ENCODE results near the gene CPZ. TPM values are rescaled to one million over a fixed set of nuclear protein-coding genes. Genes with fewer than 3 reads are reported as not detected.

CPZ gene
- total and polyA plus RNA-seq, 11 donors: 0.13 to 4.8 (median 0.26) TPM; not detected in 2

DNA sequence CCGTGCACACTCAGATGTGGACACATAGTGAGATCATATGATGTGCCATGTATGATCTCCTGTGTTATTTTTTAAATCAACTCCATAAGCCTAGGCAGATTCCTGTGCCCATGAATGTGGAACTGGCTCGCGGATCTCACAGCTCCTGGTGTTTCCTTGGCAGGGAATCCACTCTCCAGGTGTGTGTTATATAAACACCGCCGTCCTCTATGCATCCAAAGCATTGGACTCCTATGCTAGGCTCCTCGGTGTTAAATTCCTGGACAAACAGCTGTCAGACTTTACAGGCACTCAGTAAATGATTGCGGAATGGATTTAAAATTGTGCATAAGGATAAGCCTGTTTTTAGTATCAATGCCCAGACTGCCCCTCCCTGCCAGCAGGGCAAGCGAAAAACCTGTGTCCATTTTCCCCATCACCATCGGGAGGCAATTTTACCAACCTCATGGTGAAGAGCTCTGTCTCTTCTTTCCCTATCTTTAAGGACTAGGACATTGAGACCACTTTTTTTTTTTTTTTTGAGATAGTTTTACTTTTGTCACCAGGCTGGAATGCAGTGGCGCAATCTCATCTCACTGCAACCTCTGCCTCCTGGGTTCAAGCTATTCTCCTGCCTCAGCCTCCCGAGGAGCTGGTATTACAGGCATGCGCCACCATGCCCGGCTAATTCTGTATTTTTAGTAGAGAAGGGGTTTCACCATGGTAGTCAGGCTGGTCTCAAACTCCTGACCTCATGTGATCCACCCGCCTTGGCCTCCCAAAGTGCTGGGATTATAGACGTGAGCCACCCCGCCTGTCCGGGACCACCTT, 36.0 kb upstream of the CPZ start:
- no peak for TF ChIP-seq POLR2A (IDR thresholded peaks at IDR 0.05)
- TF ChIP-seq, protein P1, sequence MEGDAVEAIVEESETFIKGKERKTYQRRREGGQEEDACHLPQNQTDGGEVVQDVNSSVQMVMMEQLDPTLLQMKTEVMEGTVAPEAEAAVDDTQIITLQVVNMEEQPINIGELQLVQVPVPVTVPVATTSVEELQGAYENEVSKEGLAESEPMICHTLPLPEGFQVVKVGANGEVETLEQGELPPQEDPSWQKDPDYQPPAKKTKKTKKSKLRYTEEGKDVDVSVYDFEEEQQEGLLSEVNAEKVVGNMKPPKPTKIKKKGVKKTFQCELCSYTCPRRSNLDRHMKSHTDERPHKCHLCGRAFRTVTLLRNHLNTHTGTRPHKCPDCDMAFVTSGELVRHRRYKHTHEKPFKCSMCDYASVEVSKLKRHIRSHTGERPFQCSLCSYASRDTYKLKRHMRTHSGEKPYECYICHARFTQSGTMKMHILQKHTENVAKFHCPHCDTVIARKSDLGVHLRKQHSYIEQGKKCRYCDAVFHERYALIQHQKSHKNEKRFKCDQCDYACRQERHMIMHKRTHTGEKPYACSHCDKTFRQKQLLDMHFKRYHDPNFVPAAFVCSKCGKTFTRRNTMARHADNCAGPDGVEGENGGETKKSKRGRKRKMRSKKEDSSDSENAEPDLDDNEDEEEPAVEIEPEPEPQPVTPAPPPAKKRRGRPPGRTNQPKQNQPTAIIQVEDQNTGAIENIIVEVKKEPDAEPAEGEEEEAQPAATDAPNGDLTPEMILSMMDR (IDR thresholded peaks at IDR 0.05): no peak
- Histone ChIP-seq H3K4me1 (no peaks in the 10 kb centered on the region), H3K4me3 (no peak overlapping the region), H3K36me3 (no peaks in the 10 kb centered on the region), H3K27ac (no peak overlapping the region), H3K9me3 (no peaks in the 10 kb centered on the region), H3K27me3 (peaks cover 0 to 29% (median 2%) of the 10 kb centered on the region in 9 donors)
- 75 to 82% (median 78%) methylated on average over 17 of the region's 17 CpGs for WGBS, 4 donors
- ATAC-seq (no peak), DNase-seq (peak in 1 of 5 donors; percentile 13)
- intact Hi-C loops (cut with DNase I): no loop called here

DNA sequence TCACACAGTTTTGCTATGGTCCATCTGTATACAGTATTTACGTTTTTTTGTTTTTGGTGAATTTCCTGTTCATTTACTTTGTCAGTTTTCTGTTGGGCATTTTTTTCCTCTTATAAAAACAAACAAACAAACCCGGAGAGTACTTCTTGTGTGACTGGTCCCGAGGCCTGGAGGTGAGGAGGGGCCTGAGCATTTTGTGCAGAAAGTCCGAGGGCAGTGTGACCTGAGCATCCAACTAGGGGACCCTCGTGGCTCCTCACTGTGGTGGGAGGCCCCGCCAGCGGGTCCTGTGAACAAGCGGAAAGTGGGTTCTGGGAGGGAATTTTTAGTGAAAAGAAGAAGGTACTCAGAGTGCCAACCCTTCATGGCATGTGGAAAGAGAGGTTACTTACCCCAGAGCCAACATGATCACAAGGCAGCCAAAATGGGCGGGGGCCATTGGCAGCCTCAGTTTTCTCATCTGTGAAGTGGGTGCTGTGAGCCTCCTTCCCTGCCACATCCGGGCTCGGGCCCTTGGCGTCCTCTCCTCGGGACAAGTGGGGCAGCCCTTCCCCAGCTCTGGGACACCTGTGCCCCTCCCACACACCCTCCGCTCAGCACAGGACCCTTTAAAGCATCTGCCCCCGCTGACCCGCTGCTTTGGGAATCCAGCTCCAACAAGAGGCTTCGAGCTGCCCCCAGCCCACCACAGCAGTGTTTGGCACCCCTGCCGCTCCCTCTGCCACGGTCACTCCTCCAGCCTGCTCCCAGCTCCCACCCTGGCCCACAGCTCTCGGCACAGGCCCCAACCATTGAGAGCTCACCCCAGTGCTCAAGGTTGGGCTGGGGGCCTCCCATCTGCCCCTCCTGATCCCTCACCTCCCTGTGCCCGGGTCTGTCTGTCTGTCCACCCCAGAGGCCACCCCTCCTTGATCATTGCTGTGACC, 35.2 kb upstream of the CPZ start:
- H3K4me3 ChIP-seq: no peak overlapping the region
- peaks cover 0 to 29% (median 2%) of the 10 kb centered on the region in 9 donors for H3K27me3 ChIP-seq
- no peak for TF ChIP-seq POLR2A (IDR thresholded peaks at IDR 0.05)
- TF ChIP-seq, protein P1 (IDR thresholded peaks at IDR 0.05): no peak
- no peaks in the 10 kb centered on the region for H3K4me1 ChIP-seq
- WGBS, 4 donors: 72 to 78% (median 75%) methylated on average over 19 to 21 of the region's 21 CpGs
- ATAC-seq (no peak), DNase-seq (peak in 1 of 5 donors; percentile 13)
- intact Hi-C loops (cut with DNase I): no loop called here
- H3K9me3 ChIP-seq: no peaks in the 10 kb centered on the region
- no peaks in the 10 kb centered on the region for H3K36me3 ChIP-seq
- no peak overlapping the region for H3K27ac ChIP-seq

DNA sequence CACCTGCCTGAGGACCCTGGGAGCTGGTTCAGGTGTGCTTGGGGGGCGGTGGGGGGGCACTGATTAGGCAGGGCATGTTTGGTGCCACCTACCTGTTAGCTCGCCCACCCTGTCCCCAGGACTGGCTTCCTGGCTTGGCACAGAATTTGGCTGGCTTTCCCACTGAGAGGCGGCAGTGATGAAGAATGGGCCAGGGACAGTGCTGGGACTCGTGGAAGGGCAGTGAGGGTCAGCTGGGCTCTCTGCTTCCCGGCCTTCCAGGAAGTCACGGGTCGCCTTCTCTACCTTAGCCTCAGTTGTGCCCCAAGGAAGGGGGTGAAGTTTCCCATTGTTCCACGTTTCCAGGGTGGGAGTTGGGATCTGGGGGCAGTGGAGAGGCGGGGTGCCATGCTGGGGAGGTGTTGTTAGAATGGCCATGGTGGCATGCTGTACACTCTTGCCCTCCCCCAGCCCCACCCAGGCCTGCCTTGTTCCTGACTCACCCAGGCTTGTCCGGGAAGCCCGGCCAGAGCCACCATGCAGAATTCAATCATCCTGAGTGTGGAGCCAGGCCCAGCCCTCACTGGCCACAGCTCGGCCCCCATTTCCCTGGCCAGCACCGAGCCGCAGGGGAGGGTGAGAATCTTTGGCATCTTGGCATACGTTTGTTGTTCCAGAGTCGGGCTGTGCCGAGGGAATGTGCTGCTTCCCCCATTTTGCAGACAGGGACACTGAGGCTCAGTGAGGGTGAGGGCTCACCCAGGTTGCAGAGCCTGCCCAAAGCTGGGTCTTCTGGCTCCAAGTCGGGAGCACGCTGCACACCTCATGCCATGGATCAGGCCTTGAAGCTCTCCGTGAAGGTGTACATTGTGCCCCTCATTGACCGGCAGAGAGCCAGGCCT, 34.2 kb upstream of the CPZ start:
- no peaks in the 10 kb centered on the region for H3K4me1 ChIP-seq
- intact Hi-C loops (cut with DNase I): no loop called here
- H3K27me3 ChIP-seq: peaks cover 0 to 23% (median 0%) of the 10 kb centered on the region in 9 donors
- no peak overlapping the region for H3K4me3 ChIP-seq
- H3K9me3 ChIP-seq: no peaks in the 10 kb centered on the region
- 77 to 85% (median 83%) methylated on average over 19 to 21 of the region's 21 CpGs for WGBS, 4 donors
- TF ChIP-seq, protein P1 (IDR thresholded peaks at IDR 0.05): no peak
- no peak for TF ChIP-seq POLR2A (IDR thresholded peaks at IDR 0.05)
- no peaks in the 10 kb centered on the region for H3K36me3 ChIP-seq
- DNase-seq (peak in 1 of 5 donors; percentile 9), ATAC-seq (no peak)
- no peak overlapping the region for H3K27ac ChIP-seq

Measured in heart left ventricle (tissue), 16 donors.